ENCODE results near the gene NME8. TPM values are rescaled to one million over a fixed set of nuclear protein-coding genes. Genes with fewer than 3 reads are reported as not detected.
A peak's percentile ranks its signal among the peaks of the same experiment; 100 is the strongest.

NME8 gene
- total and polyA plus RNA-seq, 2 donors (not counting 1 experiment from before 2014, with no cell fraction given), result not detected

DNA sequence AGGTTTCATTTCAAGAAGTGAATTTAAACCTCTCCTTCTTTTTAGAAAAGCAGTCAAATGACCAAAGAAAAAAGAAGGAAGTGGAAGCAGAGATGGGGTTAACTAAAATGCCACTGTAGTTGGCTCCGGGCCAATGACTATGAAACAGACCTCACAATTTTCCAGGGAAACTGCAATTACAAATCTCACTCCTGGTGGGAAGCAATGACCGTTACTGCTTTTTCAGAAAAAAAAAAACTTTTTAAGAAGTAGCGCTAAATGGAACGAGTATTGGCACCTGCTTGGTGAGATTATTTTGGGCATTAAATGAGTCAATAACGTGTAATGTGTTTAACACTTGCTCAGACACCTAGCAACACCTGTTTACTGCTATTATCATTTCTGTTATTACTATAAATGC, 67.0 kb downstream of the NME8 start:
- Histone ChIP-seq H3K4me3 (ENCODE audit: control extremely low read depth in 1 of 5, extremely low read depth in 1 of 5, insufficient read depth in 1 of 5, low read depth in 2 of 5, low read length in 4 of 5) (no peak overlapping the region), H3K27me3 (replicated peaks in 1 of 4; ENCODE audit: control extremely low read depth in 1 of 4, control insufficient read depth in 3 of 4, insufficient read depth in 4 of 4, low read length in 3 of 4) (peaks cover 0 to 26% (median 17%) of the 10 kb centered on the region in 4 experiments), H3K36me3 (replicated peaks in 1 of 2; ENCODE audit: control extremely low read depth in 1 of 2, control insufficient read depth in 1 of 2, extremely low read depth in 1 of 2, insufficient read depth in 2 of 2, low read length in 1 of 2) (no peaks in the 10 kb centered on the region), H4K20me1 (ENCODE audit: control insufficient read depth, insufficient read depth, low read length, poor library complexity, severe bottlenecking) (no peaks in the 10 kb centered on the region), H3K4me2 (replicated peaks; ENCODE audit: low read depth, low read length, poor library complexity, severe bottlenecking) (no peak overlapping the region), H3K9ac (ENCODE audit: low read length) (no peak overlapping the region), H3K9me3 (ENCODE audit: control extremely low read depth in 1 of 3, control insufficient read depth in 2 of 3, insufficient read depth in 1 of 3, low read length in 2 of 3) (peaks cover 0 to 4% (median 0%) of the 10 kb centered on the region in 3 donors), H2AFZ (ENCODE audit: insufficient read depth, low read depth, low read length, poor library complexity, severe bottlenecking) (no peak overlapping the region), H3K4me1 (ENCODE audit: control insufficient read depth in 2 of 2, insufficient read depth in 2 of 2, low read length in 2 of 2) (peaks cover 17 to 19% of the 10 kb centered on the region in 2 donors), H3K27ac (ENCODE audit: low read length in 2 of 2) (no peak overlapping the region), H3K79me2 (ENCODE audit: control insufficient read depth, insufficient read depth, low read length) (no peaks in the 10 kb centered on the region)
- POLR2A ChIA-PET, result no interaction called here
- H3K27me3 Mint-ChIP-seq, result peaks cover 65% of the 10 kb centered on the region
- H3K9me3 Mint-ChIP-seq (ENCODE audit: insufficient read depth), result no peaks in the 10 kb centered on the region
- intact Hi-C loops (cut with micrococcal nuclease), result no loop called here
- no peak for ATAC-seq (ENCODE audit: low read depth)
- peak overlapping the region; percentile 2 for H3K4me3 Mint-ChIP-seq
- no peak overlapping the region for H3K27ac Mint-ChIP-seq
- WGBS (ENCODE audit: insufficient coverage), result 0% methylated on average over 1 of the region's 5 CpGs
- TF ChIP-seq, protein P1, sequence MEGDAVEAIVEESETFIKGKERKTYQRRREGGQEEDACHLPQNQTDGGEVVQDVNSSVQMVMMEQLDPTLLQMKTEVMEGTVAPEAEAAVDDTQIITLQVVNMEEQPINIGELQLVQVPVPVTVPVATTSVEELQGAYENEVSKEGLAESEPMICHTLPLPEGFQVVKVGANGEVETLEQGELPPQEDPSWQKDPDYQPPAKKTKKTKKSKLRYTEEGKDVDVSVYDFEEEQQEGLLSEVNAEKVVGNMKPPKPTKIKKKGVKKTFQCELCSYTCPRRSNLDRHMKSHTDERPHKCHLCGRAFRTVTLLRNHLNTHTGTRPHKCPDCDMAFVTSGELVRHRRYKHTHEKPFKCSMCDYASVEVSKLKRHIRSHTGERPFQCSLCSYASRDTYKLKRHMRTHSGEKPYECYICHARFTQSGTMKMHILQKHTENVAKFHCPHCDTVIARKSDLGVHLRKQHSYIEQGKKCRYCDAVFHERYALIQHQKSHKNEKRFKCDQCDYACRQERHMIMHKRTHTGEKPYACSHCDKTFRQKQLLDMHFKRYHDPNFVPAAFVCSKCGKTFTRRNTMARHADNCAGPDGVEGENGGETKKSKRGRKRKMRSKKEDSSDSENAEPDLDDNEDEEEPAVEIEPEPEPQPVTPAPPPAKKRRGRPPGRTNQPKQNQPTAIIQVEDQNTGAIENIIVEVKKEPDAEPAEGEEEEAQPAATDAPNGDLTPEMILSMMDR (IDR thresholded peaks at IDR 0.05), result no peak
- no peak for TF ChIP-seq EZH2 (IDR thresholded peaks at IDR 0.05; ENCODE audit: borderline replicate concordance, insufficient read depth, low read depth, low read length, poor library complexity, severe bottlenecking)
- no peak for DNase-seq
- peaks cover 20% of the 10 kb centered on the region for H3K4me1 Mint-ChIP-seq
- CTCF ChIA-PET, result no interaction called here

DNA sequence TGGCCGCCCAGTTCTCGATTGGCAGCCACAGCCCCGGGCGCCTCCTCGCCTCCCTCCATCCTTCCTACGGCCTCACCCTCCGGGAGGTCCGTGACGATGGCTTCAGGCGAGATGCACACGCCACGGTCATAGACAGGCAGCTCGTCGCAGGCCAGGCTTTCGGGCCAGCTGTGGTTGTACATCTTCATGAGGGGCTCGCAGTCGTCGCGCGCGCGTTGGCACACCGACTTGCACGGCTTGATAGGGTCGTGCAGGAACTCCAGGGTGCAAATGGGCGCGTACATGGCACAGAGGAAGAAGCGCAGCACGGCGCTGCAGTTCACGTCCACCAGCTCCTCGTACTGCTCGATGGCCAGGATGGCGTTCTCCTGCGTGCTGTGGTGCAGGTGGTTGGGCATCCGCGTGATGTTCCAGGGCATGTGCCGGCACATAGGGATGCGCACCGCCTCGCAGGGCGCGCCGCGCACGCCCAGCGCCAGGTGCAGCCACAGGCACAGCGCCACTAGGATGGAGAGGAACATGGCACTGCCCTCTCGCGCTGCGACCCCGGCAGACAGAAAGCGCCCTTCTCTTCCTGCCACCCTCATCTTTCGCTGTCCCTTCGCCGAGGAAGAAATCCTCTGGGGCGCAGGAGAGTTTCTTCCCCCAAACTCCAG, 67.7 kb downstream of the NME8 start:
- H3K27ac ChIP-seq (ENCODE audit: low read length in 2 of 2), result no peak overlapping the region
- intact Hi-C loops (cut with micrococcal nuclease), result no loop called here
- peak overlapping the region; percentile 53 for H3K4me3 Mint-ChIP-seq
- peaks cover 62% of the 10 kb centered on the region for H3K27me3 Mint-ChIP-seq
- peak; percentile 21 for DNase-seq
- H3K4me1 Mint-ChIP-seq, result peaks cover 22% of the 10 kb centered on the region
- H3K79me2 ChIP-seq (ENCODE audit: control insufficient read depth, insufficient read depth, low read length), result no peaks in the 10 kb centered on the region
- ChIA-PET POLR2A (no interaction called here), CTCF (no interaction called here)
- no peaks in the 10 kb centered on the region for H3K9me3 Mint-ChIP-seq (ENCODE audit: insufficient read depth)
- peaks cover 0 to 31% (median 19%) of the 10 kb centered on the region in 4 experiments for H3K27me3 ChIP-seq (replicated peaks in 1 of 4; ENCODE audit: control extremely low read depth in 1 of 4, control insufficient read depth in 3 of 4, insufficient read depth in 4 of 4, low read length in 3 of 4)
- 5% methylated on average over 57 of the region's 57 CpGs for WGBS (ENCODE audit: insufficient coverage)
- H3K36me3 ChIP-seq (replicated peaks in 1 of 2; ENCODE audit: control extremely low read depth in 1 of 2, control insufficient read depth in 1 of 2, extremely low read depth in 1 of 2, insufficient read depth in 2 of 2, low read length in 1 of 2), result no peaks in the 10 kb centered on the region
- H3K4me1 ChIP-seq (ENCODE audit: control insufficient read depth in 2 of 2, insufficient read depth in 2 of 2, low read length in 2 of 2), result peaks cover 24% of the 10 kb centered on the region in 2 donors
- ATAC-seq (ENCODE audit: low read depth), result no peak
- H3K9ac ChIP-seq (ENCODE audit: low read length), result no peak overlapping the region
- H4K20me1 ChIP-seq (ENCODE audit: control insufficient read depth, insufficient read depth, low read length, poor library complexity, severe bottlenecking), result no peaks in the 10 kb centered on the region
- peak overlapping the region; percentile 35 for H2AFZ ChIP-seq (ENCODE audit: insufficient read depth, low read depth, low read length, poor library complexity, severe bottlenecking)
- H3K9me3 ChIP-seq (ENCODE audit: control extremely low read depth in 1 of 3, control insufficient read depth in 2 of 3, insufficient read depth in 1 of 3, low read length in 2 of 3), result peaks cover 0 to 4% (median 0%) of the 10 kb centered on the region in 3 donors
- no peak overlapping the region for H3K27ac Mint-ChIP-seq
- H3K4me2 ChIP-seq (replicated peaks; ENCODE audit: low read depth, low read length, poor library complexity, severe bottlenecking), result peak overlapping the region; percentile 60
- H3K4me3 ChIP-seq (ENCODE audit: control extremely low read depth in 1 of 5, extremely low read depth in 1 of 5, insufficient read depth in 1 of 5, low read depth in 2 of 5, low read length in 4 of 5), result peak overlapping the region in 2 of 5 experiments; percentile 8 to 11
- no peak for TF ChIP-seq EZH2 (IDR thresholded peaks at IDR 0.05; ENCODE audit: borderline replicate concordance, insufficient read depth, low read depth, low read length, poor library complexity, severe bottlenecking)
- TF ChIP-seq, protein P1 (IDR thresholded peaks at IDR 0.05), result no peak
